Measurements from ENCODE around the gene ARHGAP22. TPM values are rescaled to one million over a fixed set of nuclear protein-coding genes. Genes with fewer than 3 reads are reported as not detected.
"Not testable (repeated sequence)": the region's sequence is repeated elsewhere in the genome, so short reads cannot be mapped to it uniquely, and the experiment has no call there.

The ARHGAP22 gene
- total RNA-seq, 1 donor from 2014 or later: 0.82 TPM

DNA sequence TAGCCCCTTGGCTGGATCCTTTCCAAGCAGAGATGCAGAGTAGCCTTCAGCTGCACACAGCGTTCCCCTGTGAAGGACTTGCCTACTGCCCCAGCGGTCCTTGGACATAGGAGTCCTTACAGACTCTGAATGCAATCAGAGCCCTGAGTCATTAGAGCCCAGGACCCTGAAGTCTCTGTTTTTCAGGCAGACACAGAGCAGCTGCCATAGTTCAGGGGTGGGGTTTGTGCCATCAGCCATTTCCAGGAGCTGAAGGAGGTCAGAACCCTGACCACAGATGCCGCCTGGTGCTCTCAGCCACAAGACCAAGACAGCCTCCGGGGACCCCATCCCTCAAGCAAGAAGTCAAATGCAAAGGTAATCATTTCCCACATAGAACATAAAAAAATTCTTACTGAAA lies 47.0 kb upstream of the ARHGAP22 start:
- intact Hi-C loops (cut with micrococcal nuclease): loop anchor here (1.0 kb wide), 1 partner anchor 44 kb away; no protein-coding TSS in a partner anchor
- Mint-ChIP-seq H3K27me3 (peaks cover 8% of the 10 kb centered on the region), H3K4me1 (peaks cover 30% of the 10 kb centered on the region), H3K9me3 (no peaks in the 10 kb centered on the region), H3K4me3 (no peak overlapping the region), H3K36me3 (ENCODE audit: low read depth) (no peaks in the 10 kb centered on the region), H3K27ac (no peak overlapping the region)
- no peak for DNase-seq
- CTCF ChIA-PET: interaction anchor here (1.9 to 2.8 kb wide), 2 partner anchors 18 to 45 kb away, joined by 4 to 14 read pairs; no protein-coding TSS in a partner anchor
- POLR2A ChIA-PET: no interaction called here
- TF ChIP-seq, protein P1, sequence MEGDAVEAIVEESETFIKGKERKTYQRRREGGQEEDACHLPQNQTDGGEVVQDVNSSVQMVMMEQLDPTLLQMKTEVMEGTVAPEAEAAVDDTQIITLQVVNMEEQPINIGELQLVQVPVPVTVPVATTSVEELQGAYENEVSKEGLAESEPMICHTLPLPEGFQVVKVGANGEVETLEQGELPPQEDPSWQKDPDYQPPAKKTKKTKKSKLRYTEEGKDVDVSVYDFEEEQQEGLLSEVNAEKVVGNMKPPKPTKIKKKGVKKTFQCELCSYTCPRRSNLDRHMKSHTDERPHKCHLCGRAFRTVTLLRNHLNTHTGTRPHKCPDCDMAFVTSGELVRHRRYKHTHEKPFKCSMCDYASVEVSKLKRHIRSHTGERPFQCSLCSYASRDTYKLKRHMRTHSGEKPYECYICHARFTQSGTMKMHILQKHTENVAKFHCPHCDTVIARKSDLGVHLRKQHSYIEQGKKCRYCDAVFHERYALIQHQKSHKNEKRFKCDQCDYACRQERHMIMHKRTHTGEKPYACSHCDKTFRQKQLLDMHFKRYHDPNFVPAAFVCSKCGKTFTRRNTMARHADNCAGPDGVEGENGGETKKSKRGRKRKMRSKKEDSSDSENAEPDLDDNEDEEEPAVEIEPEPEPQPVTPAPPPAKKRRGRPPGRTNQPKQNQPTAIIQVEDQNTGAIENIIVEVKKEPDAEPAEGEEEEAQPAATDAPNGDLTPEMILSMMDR (IDR thresholded peaks at IDR 0.05): no peak
- ATAC-seq (ENCODE audit: low read depth): no peak

DNA sequence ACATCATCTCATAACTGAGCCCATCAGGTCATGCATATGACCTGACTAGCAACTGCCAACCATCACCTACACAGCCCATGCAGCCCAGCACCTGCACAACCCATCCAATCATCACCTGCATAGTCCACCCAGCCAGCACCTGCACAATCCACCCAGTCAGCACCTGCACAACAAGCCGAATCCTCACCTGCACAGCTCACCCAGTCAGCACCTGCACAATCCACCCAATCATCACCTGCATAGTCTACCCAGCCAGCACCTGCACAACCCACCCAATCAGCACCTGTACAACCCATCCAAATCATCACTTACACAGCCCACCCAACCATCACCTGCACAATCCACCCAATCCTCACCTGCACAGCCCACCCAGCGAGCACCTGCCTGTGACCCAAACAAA lies 46.4 kb upstream of the ARHGAP22 start:
- DNase-seq (no peak), ATAC-seq (ENCODE audit: low read depth) (no peak)
- H3K4me3 Mint-ChIP-seq: no peak overlapping the region
- peaks cover 8% of the 10 kb centered on the region for H3K27me3 Mint-ChIP-seq
- CTCF ChIA-PET: interaction anchor here (1.9 to 2.8 kb wide), 2 partner anchors 17 to 45 kb away, joined by 4 to 14 read pairs; no protein-coding TSS in a partner anchor
- intact Hi-C loops (cut with micrococcal nuclease): no loop called here
- H3K27ac Mint-ChIP-seq: no peak overlapping the region
- no peaks in the 10 kb centered on the region for H3K9me3 Mint-ChIP-seq
- H3K36me3 Mint-ChIP-seq (ENCODE audit: low read depth): no peaks in the 10 kb centered on the region
- TF ChIP-seq, protein P1 (IDR thresholded peaks at IDR 0.05): no peak
- POLR2A ChIA-PET: no interaction called here
- H3K4me1 Mint-ChIP-seq: peaks cover 24% of the 10 kb centered on the region

DNA sequence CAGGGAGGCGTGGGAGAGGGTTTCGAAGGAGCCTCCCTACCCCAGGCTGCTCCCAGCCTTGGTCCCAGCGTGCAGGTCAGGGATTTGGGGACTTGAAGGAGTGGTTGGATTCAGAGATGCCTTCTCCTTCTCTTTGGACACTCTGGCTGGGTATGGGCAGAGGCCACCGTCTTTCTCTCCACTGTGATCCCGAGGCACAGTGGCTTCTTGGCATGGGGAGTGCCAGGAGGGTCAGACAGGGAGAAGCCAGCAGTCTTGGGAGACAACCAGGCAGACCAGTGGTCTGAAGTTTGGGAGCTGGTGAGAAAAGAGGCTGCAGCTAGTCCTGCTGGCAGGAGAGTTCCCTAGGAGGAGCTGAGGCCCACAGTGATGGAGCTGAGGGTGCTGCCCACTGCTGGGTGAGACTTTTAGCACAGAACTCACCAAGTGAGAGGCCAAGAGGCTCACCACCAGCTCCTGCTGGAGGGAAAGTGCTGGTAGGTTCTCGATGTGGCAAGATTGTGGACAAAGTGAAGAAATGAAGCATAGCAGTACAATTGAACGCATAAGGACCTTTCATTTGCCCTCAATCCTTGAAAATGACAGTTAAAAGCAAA lies 44.6 kb upstream of the ARHGAP22 start:
- intact Hi-C loops (cut with micrococcal nuclease): no loop called here
- CTCF ChIA-PET: interaction anchor here (1.2 kb wide), 1 partner anchor 98 kb away, joined by 5 read pairs; no protein-coding TSS in a partner anchor
- Mint-ChIP-seq H3K9me3 (no peaks in the 10 kb centered on the region), H3K36me3 (ENCODE audit: low read depth) (no peaks in the 10 kb centered on the region), H3K27me3 (peaks cover 8% of the 10 kb centered on the region), H3K27ac (no peak overlapping the region), H3K4me3 (no peak overlapping the region), H3K4me1 (peaks cover 22% of the 10 kb centered on the region)
- DNase-seq (no peak), ATAC-seq (ENCODE audit: low read depth) (no peak)
- TF ChIP-seq, protein P1 (IDR thresholded peaks at IDR 0.05): no peak
- POLR2A ChIA-PET: no interaction called here

DNA sequence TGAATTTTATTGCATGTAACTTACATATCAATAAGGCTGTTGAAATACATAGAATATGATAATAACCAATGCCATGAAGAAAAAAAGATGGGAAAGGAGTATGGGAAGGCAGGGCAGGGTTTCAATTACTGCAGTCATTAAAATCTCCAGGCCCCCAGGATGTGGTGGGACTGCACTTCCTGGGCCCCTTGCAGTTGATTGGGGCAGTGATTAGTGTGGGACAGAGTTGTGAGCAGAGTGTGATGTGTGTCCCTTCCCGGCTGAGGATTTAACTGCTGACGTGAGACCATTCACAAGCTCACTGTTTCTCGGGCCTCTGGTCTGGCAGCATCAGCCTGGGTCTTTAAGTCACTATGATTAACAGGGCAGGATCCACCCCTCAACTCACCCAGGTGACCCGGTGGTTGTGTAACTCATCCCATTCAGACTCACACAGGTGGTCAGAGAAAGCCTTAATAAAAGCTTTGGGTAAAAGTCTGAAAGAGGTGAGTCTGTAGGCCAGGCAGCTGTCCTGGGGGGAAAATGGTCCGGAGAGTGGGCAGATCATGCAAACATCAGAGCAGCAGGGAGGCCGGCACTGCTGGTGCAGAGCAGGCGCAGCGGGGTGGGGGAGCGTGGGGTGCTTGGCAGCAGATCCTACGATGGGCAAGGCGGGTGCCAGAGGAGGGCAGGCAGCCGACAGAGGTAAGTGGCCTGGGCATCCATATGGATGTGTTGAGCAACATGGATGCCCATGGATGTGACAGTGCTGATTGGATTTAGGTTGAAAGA lies 43.5 kb upstream of the ARHGAP22 start:
- TF ChIP-seq, protein P1 (IDR thresholded peaks at IDR 0.05): no peak
- no peaks in the 10 kb centered on the region for H3K36me3 Mint-ChIP-seq (ENCODE audit: low read depth)
- intact Hi-C loops (cut with micrococcal nuclease): no loop called here
- no peak overlapping the region for H3K4me3 Mint-ChIP-seq
- H3K27ac Mint-ChIP-seq: no peak overlapping the region
- H3K4me1 Mint-ChIP-seq: peaks cover 22% of the 10 kb centered on the region
- ChIA-PET POLR2A (no interaction called here), CTCF (interaction anchor here (1.0 to 1.1 kb wide), 2 partner anchors 10 to 40 kb away, joined by 3 read pairs; no protein-coding TSS in a partner anchor)
- no peaks in the 10 kb centered on the region for H3K9me3 Mint-ChIP-seq
- ATAC-seq (ENCODE audit: low read depth): no peak
- H3K27me3 Mint-ChIP-seq: peaks cover 5% of the 10 kb centered on the region
- DNase-seq: no peak

DNA sequence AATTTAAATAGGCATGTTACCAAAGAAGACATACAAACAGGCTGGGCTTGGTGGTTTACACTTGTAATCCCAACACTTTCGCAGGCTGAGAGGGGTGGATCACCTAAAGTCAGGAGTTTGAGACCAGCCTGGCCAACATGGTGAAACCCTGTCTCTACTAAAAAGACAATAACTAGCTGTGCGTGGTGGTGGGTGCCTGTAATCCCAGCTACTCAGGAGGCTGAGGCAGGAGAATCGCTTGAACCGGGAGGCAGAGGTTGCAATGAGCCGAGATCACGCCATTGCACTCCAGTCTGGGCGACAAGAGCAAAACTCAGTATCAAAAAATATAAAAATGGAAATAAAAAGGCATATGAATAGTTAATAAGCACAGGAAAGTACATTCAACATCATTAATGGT lies 42.2 kb upstream of the ARHGAP22 start:
- H3K27ac Mint-ChIP-seq; H3K4me3 Mint-ChIP-seq; intact Hi-C loops (cut with micrococcal nuclease); H3K9me3 Mint-ChIP-seq; ATAC-seq (ENCODE audit: low read depth); H3K27me3 Mint-ChIP-seq; POLR2A ChIA-PET; H3K36me3 Mint-ChIP-seq (ENCODE audit: low read depth); H3K4me1 Mint-ChIP-seq; DNase-seq: not testable (repeated sequence)
- CTCF ChIA-PET: interaction anchor here (1.1 to 1.3 kb wide), 2 partner anchors 8 to 9 kb away, joined by 3 read pairs; no protein-coding TSS in a partner anchor

Data from activated B cell treated with CpG ODN at 0.5 μM for 24 hours (primary cell).